ENCODE results near the gene RNF5. TPM values are rescaled to one million over a fixed set of nuclear protein-coding genes. Genes with fewer than 3 reads are reported as not detected.
"Not testable (repeated sequence)": the region's sequence is repeated elsewhere in the genome, so short reads cannot be mapped to it uniquely, and the experiment has no call there.

RNF5 gene
- total and polyA plus RNA-seq, 9 of the 15 experiments (the other 6 are each of a cell fraction or from before 2014, with no cell fraction given) = 62.2 to 245 (median 129) TPM

DNA sequence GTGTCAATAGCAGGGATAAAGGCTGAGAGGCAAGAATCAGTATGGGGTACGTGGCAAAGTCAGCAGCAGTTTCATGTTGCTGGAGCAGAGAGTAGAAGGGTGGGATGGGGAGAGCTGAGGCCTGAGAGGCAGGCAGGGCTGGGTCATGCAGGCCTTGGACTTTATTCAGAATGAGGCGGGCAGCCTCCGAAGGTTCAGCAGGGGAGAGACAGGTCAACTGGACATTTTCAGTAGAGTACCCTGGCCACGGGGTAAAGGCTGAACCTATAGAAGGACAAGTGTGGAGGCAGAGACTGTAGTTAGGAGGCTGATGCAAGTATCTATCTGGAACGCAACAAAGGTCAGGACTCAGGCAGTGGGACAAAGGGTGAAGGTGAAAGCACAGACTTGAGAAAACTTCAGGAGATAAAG lies 32.0 kb downstream of the RNF5 start (continued):
- TF ChIP-seq ILK (tag; IDR thresholded peaks at IDR 0.05; ENCODE audit: borderline replicate concordance, low read depth) (no peak), ZNF121 (CRISPR knock-in tag; conservative IDR thresholded peaks at IDR 0.05) (no peak), U2AF2 (optimal IDR thresholded peaks at IDR 0.05; ENCODE audit: low read depth, low read length) (no peak), ZNF184 (CRISPR knock-in tag; IDR thresholded peaks at IDR 0.05) (no peak), CHD2 (IDR thresholded peaks at IDR 0.05; ENCODE audit: low read depth, low read length) (no peak), BRCA1 (IDR thresholded peaks at IDR 0.05) (no peak), BRCA1 (CRISPR knock-in tag; IDR thresholded peaks at IDR 0.05) (no peak), MCM2 (IDR thresholded peaks at IDR 0.05; ENCODE audit: low read depth) (no peak)
- TF ChIP-seq, protein P1, sequence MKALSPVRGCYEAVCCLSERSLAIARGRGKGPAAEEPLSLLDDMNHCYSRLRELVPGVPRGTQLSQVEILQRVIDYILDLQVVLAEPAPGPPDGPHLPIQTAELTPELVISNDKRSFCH (CRISPR knock-in tag; IDR thresholded peaks at IDR 0.05) = no peak
- TF ChIP-seq, protein P1 (tag; IDR thresholded peaks at IDR 0.05) = no peak
- TF ChIP-seq, protein P2, sequence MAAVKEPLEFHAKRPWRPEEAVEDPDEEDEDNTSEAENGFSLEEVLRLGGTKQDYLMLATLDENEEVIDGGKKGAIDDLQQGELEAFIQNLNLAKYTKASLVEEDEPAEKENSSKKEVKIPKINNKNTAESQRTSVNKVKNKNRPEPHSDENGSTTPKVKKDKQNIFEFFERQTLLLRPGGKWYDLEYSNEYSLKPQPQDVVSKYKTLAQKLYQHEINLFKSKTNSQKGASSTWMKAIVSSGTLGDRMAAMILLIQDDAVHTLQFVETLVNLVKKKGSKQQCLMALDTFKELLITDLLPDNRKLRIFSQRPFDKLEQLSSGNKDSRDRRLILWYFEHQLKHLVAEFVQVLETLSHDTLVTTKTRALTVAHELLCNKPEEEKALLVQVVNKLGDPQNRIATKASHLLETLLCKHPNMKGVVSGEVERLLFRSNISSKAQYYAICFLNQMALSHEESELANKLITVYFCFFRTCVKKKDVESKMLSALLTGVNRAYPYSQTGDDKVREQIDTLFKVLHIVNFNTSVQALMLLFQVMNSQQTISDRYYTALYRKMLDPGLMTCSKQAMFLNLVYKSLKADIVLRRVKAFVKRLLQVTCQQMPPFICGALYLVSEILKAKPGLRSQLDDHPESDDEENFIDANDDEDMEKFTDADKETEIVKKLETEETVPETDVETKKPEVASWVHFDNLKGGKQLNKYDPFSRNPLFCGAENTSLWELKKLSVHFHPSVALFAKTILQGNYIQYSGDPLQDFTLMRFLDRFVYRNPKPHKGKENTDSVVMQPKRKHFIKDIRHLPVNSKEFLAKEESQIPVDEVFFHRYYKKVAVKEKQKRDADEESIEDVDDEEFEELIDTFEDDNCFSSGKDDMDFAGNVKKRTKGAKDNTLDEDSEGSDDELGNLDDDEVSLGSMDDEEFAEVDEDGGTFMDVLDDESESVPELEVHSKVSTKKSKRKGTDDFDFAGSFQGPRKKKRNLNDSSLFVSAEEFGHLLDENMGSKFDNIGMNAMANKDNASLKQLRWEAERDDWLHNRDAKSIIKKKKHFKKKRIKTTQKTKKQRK (IDR thresholded peaks at IDR 0.05; ENCODE audit: borderline replicate concordance, low read depth, low read length) = no peak

DNA sequence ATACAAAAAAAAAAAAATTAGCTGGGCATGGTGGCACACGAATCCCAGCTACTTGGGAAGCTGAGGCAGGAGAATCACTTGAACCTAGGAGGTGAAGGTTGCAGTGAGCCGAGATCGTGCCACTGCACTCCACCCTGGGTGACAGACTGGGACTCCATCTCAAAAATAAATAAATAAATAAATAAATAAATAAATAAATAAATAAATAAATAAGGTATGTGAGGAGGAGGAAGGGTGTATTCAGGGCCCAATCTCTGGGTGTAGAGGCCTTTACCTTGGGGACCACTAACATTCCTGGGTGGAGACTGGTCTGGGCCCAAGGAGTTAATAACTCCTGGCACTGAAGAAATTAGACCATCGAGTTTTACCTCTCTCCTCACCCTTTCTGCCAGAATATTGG lies 33.2 kb downstream of the RNF5 start:
- peaks cover 8 to 11% of the 10 kb centered on the region in 2 experiments; a peak in 4 of 5 replicates for H3K4me1 ChIP-seq (replicated peaks in 1 of 2; ENCODE audit: control insufficient read depth in 2 of 2, insufficient read depth in 2 of 2, low read length in 2 of 2)
- WGBS (ENCODE audit: insufficient coverage, low coverage, missing lambda C conversion rate) = 17% methylated on average over 4 of the region's 4 CpGs
- H3K9me1 ChIP-seq (ENCODE audit: control insufficient read depth, insufficient read depth, low read length); ATAC-seq; BruUV-seq (replicated peaks); H3K79me2 ChIP-seq (ENCODE audit: control insufficient read depth, insufficient read depth, low read length); CTCF ChIA-PET (ENCODE audit: low intra/inter-chr PET ratio); FAIRE-seq; H3K27ac ChIP-seq (ENCODE audit: extremely low read depth, low read depth, low read length); H3K9ac ChIP-seq (ENCODE audit: insufficient read depth in 1 of 2, low read depth in 2 of 2, low read length in 2 of 2); H4K20me1 ChIP-seq (replicated peaks; ENCODE audit: control insufficient read depth, insufficient read depth, low read length); H3K4me2 ChIP-seq (ENCODE audit: insufficient read depth, low read length); DNase-seq (ENCODE audit: extremely low read depth in 1 of 4, low spot score in 3 of 4); H3K36me3 ChIP-seq (ENCODE audit: control insufficient read depth, insufficient read depth, low read length); H3K9me3 ChIP-seq (replicated peaks; ENCODE audit: control insufficient read depth, insufficient read depth, low read depth, low read length); in situ Hi-C loops (cut with MboI); intact Hi-C loops (cut with micrococcal nuclease); H3K4me3 ChIP-seq; H2AFZ ChIP-seq (ENCODE audit: low read depth, low read length): not testable (repeated sequence)
- peaks cover 0 to 14% of the 10 kb centered on the region in 2 experiments; a peak in 2 of 5 replicates for H3K27me3 ChIP-seq (ENCODE audit: control insufficient read depth in 2 of 2, insufficient read depth in 2 of 2, low read length in 2 of 2)
- POLR2A ChIA-PET = interaction anchor here (2.6 kb wide), 1 partner anchor 16 kb away, joined by 9 read pairs; no protein-coding TSS in a partner anchor

Measured in K562 (cell line).